Posterior cingulate gyrus (tissue), 11 donors: ENCODE data around the gene DAZ1.
"Not testable (repeated sequence)": the region's sequence is repeated elsewhere in the genome, so short reads cannot be mapped to it uniquely, and the experiment has no call there.

ENCODE experiments used
- DNase-seq, 10 donors: peaks; one replicate each; pipeline versions ENCODE4 v3.0.0 to v3.0.0-alpha.2; 2020 to 2021; ENCODE audit warnings: mixed read lengths in 3 of 10
- intact Hi-C: fragments of 100-400 bp; cut with DNase I; formaldehyde crosslinking; loops from one replicate; pipeline ENCODE4 v1.15.1; 2023

Gene DAZ1

GRCh38 chrY:23198908-23199307 is at the start of gene DAZ1:
Gene DAZ1, minus strand, starts transcription at chrY:23199008. Its CDS starts 208 bp downstream, at chrY:23198800.
- intact Hi-C loops, DNase-seq: not testable (repeated sequence)

GRCh38 chrY:23219233-23219632 is 20.4 kb upstream of the DAZ1 start, which contains the start of gene DAZ2:
Gene DAZ2, plus strand, starts transcription at chrY:23219533. Its CDS starts 208 bp downstream, at chrY:23219741.
- intact Hi-C loops, DNase-seq: not testable (repeated sequence)

- intact Hi-C loops, DNase-seq: not testable (repeated sequence)
Measured at GRCh38 chrY:23210681-23211080, 11.9 kb upstream of the DAZ1 start.

GRCh38 chrY:23209802-23210495 is 11.1 kb upstream of the DAZ1 start:
- intact Hi-C loops, DNase-seq: not testable (repeated sequence)

- DNase-seq, intact Hi-C loops: not testable (repeated sequence)
Measured at GRCh38 chrY:23207455-23207854, 8.6 kb upstream of the DAZ1 start.
